Measurements from ENCODE around the gene IL31RA. TPM values are rescaled to one million over a fixed set of nuclear protein-coding genes. Genes with fewer than 3 reads are reported as not detected.

IL31RA gene
- total and polyA plus RNA-seq, 2 experiments from 2014 or later, result not detected

GRCh38 chr5:55914971-55915370 lies 63.8 kb downstream of the IL31RA start (continued):
- TF ChIP-seq CTCF (conservative IDR thresholded peaks at IDR 0.05; ENCODE audit: low read depth in 2 of 2) (no peak), STAT1 (IDR thresholded peaks at IDR 0.05; ENCODE audit: unreplicated experiment) (no peak), ETS1 (IDR thresholded peaks at IDR 0.05) (no peak), ZNF331 (CRISPR knock-in tag; IDR thresholded peaks at IDR 0.05; ENCODE audit: low read depth) (no peak)

- peaks cover 9% of the 10 kb centered on the region for H3K27me3 Mint-ChIP-seq (ENCODE audit: insufficient read depth, low read depth, poor library complexity)
- H3K27ac Mint-ChIP-seq, result no peak overlapping the region
- no peaks in the 10 kb centered on the region for H3K27me3 ChIP-seq (ENCODE audit: insufficient read depth)
- H3K4me2 ChIP-seq, result no peak overlapping the region
- H3K9me2 ChIP-seq (ENCODE audit: insufficient read depth), result no peaks in the 10 kb centered on the region
- H2AFZ ChIP-seq, result no peak overlapping the region
- no peaks in the 10 kb centered on the region for H3K79me2 ChIP-seq (replicated peaks; ENCODE audit: insufficient read depth)
- no peaks in the 10 kb centered on the region; the same call in 2 of the 3 replicates for H3K36me3 Mint-ChIP-seq (ENCODE audit: low read depth)
- no peaks in the 10 kb centered on the region for H3F3A ChIP-seq (replicated peaks; ENCODE audit: low read depth)
- H4K20me1 ChIP-seq (replicated peaks; ENCODE audit: insufficient read depth), result no peaks in the 10 kb centered on the region
- no peaks in the 10 kb centered on the region for H3K4me1 ChIP-seq (ENCODE audit: insufficient read depth)
- H3K27ac ChIP-seq (ENCODE audit: low read depth), result no peak overlapping the region
- ATAC-seq (no peak), DNase-seq (ENCODE audit: low spot score) (no peak)
- no peak overlapping the region for H3K4me3 ChIP-seq
- H3K4me3 Mint-ChIP-seq, result no peak overlapping the region
- H3K36me3 ChIP-seq (ENCODE audit: insufficient read depth), result no peaks in the 10 kb centered on the region
- no peaks in the 10 kb centered on the region; the same call in 2 of the 3 replicates for H3K9me3 Mint-ChIP-seq
- no peaks in the 10 kb centered on the region for H3K4me1 Mint-ChIP-seq
- TF ChIP-seq EZH2phosphoT487 (IDR thresholded peaks at IDR 0.05; ENCODE audit: unreplicated experiment) (no peak), ZNF114 (CRISPR knock-in tag; IDR thresholded peaks at IDR 0.05) (no peak), CTCF (conservative IDR thresholded peaks at IDR 0.05; ENCODE audit: low read depth in 2 of 2) (no peak), REST (IDR thresholded peaks at IDR 0.05; ENCODE audit: unreplicated experiment) (no peak), CREB1 (CRISPR knock-in tag; IDR thresholded peaks at IDR 0.05; ENCODE audit: low read depth) (no peak), ZNF462 (CRISPR knock-in tag; IDR thresholded peaks at IDR 0.05) (no peak), STAT1 (IDR thresholded peaks at IDR 0.05; ENCODE audit: unreplicated experiment) (no peak), JUNB (IDR thresholded peaks at IDR 0.05; ENCODE audit: unreplicated experiment) (no peak)
Measured at GRCh38 chr5:55915783-55916182, 64.6 kb downstream of the IL31RA start.
